ENCODE data around the gene BBX.

Gene BBX

DNA sequence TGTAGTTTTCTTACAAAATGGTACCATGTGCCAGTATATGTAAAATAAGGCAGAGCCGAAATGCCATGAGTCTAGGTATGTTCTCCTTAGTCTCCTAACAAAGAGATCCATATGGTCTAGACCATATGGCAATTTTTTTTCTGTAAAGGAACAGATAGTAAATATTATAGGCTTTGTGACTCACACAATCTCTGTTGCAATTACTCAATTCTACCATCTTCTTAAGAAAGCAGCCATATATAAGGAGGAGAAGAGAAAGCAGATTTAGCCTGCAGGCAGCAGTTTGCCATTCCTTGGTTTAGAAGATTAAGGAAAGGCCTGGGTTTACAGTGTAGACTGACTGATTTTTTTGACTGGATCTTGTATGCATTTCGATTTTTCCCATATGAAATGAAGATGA is 16.3 kb upstream of the BBX start:
- Histone ChIP-seq H3K4me2 (ENCODE audit: insufficient read depth, low read length) (no peak overlapping the region), H3K27ac (ENCODE audit: low read length) (no peak overlapping the region), H3K79me2 (ENCODE audit: insufficient read depth, low read length) (no peaks in the 10 kb centered on the region), H2AFZ (ENCODE audit: low read depth, low read length) (no peak overlapping the region), H3K36me3 (ENCODE audit: insufficient read depth, low read length) (no peaks in the 10 kb centered on the region), H4K20me1 (ENCODE audit: insufficient read depth, low read length) (no peaks in the 10 kb centered on the region), H3K4me3 (ENCODE audit: low read depth in 1 of 2, low read length in 2 of 2) (no peak overlapping the region), H3K9ac (ENCODE audit: low read depth, low read length) (no peak overlapping the region), H3K27me3 (ENCODE audit: insufficient read depth, low read length, poor library complexity) (no peaks in the 10 kb centered on the region), H3K4me1 (ENCODE audit: insufficient read depth, low read length) (no peaks in the 10 kb centered on the region), H3K9me3 (ENCODE audit: insufficient read depth, low read length, severe bottlenecking) (no peaks in the 10 kb centered on the region)
- no peak for ATAC-seq (ENCODE audit: insufficient read depth, low read depth)
- no peak for DNase-seq
- TF ChIP-seq CTCF (IDR thresholded peaks at IDR 0.05; ENCODE audit: borderline replicate concordance, extremely low read depth, low read length, poor library complexity, severe bottlenecking), result no peak
- TF ChIP-seq EZH2 (IDR thresholded peaks at IDR 0.05; ENCODE audit: borderline replicate concordance, low read depth, low read length, severe bottlenecking), result no peak

DNA sequence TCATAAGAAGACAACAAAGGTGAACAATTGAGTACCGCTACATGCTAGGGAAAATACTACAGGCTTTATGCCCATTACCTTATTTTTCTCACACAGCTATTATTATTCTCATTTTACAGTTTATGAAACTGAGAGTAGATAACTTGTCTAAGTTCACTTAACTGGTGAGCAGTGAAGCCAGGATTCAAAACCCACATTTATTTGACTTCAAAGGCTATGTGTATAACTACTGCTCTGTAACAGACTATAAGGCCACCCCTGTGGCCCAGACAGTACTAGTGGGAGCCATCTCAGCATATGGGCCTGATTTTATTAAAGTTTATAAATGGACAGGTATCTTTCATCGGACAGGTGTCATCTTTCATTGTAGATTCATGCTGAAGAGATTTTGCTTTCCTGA is 14.4 kb upstream of the BBX start:
- H3K4me1 ChIP-seq (ENCODE audit: insufficient read depth, low read length), result no peaks in the 10 kb centered on the region
- no peaks in the 10 kb centered on the region for H3K9me3 ChIP-seq (ENCODE audit: insufficient read depth, low read length, severe bottlenecking)
- no peak overlapping the region for H3K4me2 ChIP-seq (ENCODE audit: insufficient read depth, low read length)
- ATAC-seq (ENCODE audit: insufficient read depth, low read depth) (no peak), DNase-seq (no peak)
- TF ChIP-seq CTCF (IDR thresholded peaks at IDR 0.05; ENCODE audit: borderline replicate concordance, extremely low read depth, low read length, poor library complexity, severe bottlenecking) (no peak), EZH2 (IDR thresholded peaks at IDR 0.05; ENCODE audit: borderline replicate concordance, low read depth, low read length, severe bottlenecking) (no peak)
- H3K27ac ChIP-seq (ENCODE audit: low read length), result no peak overlapping the region
- H4K20me1 ChIP-seq (ENCODE audit: insufficient read depth, low read length), result no peaks in the 10 kb centered on the region
- H3K9ac ChIP-seq (ENCODE audit: low read depth, low read length), result no peak overlapping the region
- no peak overlapping the region for H3K4me3 ChIP-seq (ENCODE audit: low read depth in 1 of 2, low read length in 2 of 2)
- H2AFZ ChIP-seq (ENCODE audit: low read depth, low read length), result no peak overlapping the region
- H3K79me2 ChIP-seq (ENCODE audit: insufficient read depth, low read length), result no peaks in the 10 kb centered on the region
- no peaks in the 10 kb centered on the region for H3K36me3 ChIP-seq (ENCODE audit: insufficient read depth, low read length)
- no peaks in the 10 kb centered on the region for H3K27me3 ChIP-seq (ENCODE audit: insufficient read depth, low read length, poor library complexity)

GRCh38 chr3:107512108-107512507 is 10.7 kb upstream of the BBX start:
- Histone ChIP-seq H3K4me3 (ENCODE audit: low read depth in 1 of 2, low read length in 2 of 2) (no peak overlapping the region), H3K36me3 (ENCODE audit: insufficient read depth, low read length) (no peaks in the 10 kb centered on the region), H3K27ac (ENCODE audit: low read length) (no peak overlapping the region), H3K4me1 (ENCODE audit: insufficient read depth, low read length) (peaks cover 4% of the 10 kb centered on the region; the same call in 1 of the 2 replicates), H3K9me3 (ENCODE audit: insufficient read depth, low read length, severe bottlenecking) (no peaks in the 10 kb centered on the region), H3K4me2 (ENCODE audit: insufficient read depth, low read length) (no peak overlapping the region), H3K79me2 (ENCODE audit: insufficient read depth, low read length) (no peaks in the 10 kb centered on the region), H3K27me3 (ENCODE audit: insufficient read depth, low read length, poor library complexity) (peaks cover 2% of the 10 kb centered on the region), H3K9ac (ENCODE audit: low read depth, low read length) (no peak overlapping the region), H2AFZ (ENCODE audit: low read depth, low read length) (no peak overlapping the region), H4K20me1 (ENCODE audit: insufficient read depth, low read length) (no peaks in the 10 kb centered on the region)
- ATAC-seq (ENCODE audit: insufficient read depth, low read depth) (no peak), DNase-seq (no peak)
- TF ChIP-seq CTCF (IDR thresholded peaks at IDR 0.05; ENCODE audit: borderline replicate concordance, extremely low read depth, low read length, poor library complexity, severe bottlenecking) (no peak), EZH2 (IDR thresholded peaks at IDR 0.05; ENCODE audit: borderline replicate concordance, low read depth, low read length, severe bottlenecking) (no peak)

DNA sequence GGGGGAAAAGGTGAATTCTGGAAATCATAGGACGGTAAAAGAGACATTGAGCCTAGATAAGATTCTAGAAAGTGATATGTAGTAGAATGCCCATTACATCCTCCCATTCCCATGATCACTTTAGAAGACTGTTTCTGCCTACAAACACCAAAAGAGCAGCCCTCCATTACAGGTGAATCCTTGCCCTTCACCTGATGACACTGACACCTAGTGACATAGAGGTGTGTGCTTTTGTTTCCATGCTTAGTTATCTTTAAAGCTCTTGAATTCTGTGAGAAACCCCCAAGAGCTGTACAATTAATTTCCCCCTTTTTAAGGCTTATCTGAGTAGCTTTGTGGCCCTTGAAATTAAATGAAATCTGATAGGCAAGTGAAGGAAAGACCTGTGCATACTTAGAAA is 8.3 kb upstream of the BBX start:
- H3K27ac ChIP-seq (ENCODE audit: low read length), result no peak overlapping the region
- H3K79me2 ChIP-seq (ENCODE audit: insufficient read depth, low read length), result no peaks in the 10 kb centered on the region
- H2AFZ ChIP-seq (ENCODE audit: low read depth, low read length), result no peak overlapping the region
- H3K4me3 ChIP-seq (ENCODE audit: low read depth in 1 of 2, low read length in 2 of 2), result no peak overlapping the region
- DNase-seq (no peak), ATAC-seq (ENCODE audit: insufficient read depth, low read depth) (no peak)
- peaks cover 4% of the 10 kb centered on the region; the same call in 1 of the 2 replicates for H3K4me1 ChIP-seq (ENCODE audit: insufficient read depth, low read length)
- no peaks in the 10 kb centered on the region for H4K20me1 ChIP-seq (ENCODE audit: insufficient read depth, low read length)
- H3K9me3 ChIP-seq (ENCODE audit: insufficient read depth, low read length, severe bottlenecking), result no peaks in the 10 kb centered on the region
- H3K9ac ChIP-seq (ENCODE audit: low read depth, low read length), result no peak overlapping the region
- H3K27me3 ChIP-seq (ENCODE audit: insufficient read depth, low read length, poor library complexity), result peaks cover 2% of the 10 kb centered on the region
- no peak overlapping the region for H3K4me2 ChIP-seq (ENCODE audit: insufficient read depth, low read length)
- TF ChIP-seq EZH2 (IDR thresholded peaks at IDR 0.05; ENCODE audit: borderline replicate concordance, low read depth, low read length, severe bottlenecking) (no peak), CTCF (IDR thresholded peaks at IDR 0.05; ENCODE audit: borderline replicate concordance, extremely low read depth, low read length, poor library complexity, severe bottlenecking) (no peak)
- H3K36me3 ChIP-seq (ENCODE audit: insufficient read depth, low read length), result no peaks in the 10 kb centered on the region

Data from DND-41 (cell line).